ENCODE data around the gene DAPK1. TPM values are rescaled to one million over a fixed set of nuclear protein-coding genes. Genes with fewer than 3 reads are reported as not detected.

Gene DAPK1
- total and polyA plus RNA-seq, 2 donors (not counting 1 experiment from before 2014, with no cell fraction given), result 1.7 to 2.8 TPM

DNA sequence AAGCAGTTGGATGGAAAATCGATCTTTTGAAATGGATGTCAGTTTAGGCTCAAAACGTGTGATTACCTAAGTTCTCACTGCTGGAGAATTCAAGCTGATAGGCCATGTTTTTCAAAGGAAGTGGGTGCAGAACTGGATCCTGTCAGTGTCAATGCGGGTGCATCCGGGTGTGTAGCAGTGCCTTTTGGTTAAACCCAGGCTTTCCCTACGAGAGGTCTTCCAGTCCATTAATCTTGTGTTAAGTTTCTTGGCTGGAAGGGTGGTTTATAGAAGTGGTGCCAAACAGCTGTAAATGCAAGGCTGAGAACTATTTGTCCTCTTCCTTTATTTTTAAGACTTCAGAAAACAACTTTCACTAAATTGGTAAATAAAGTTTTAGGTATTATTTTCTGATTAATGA is 71.9 kb downstream of the DAPK1 start:
- H3K4me1 ChIP-seq (ENCODE audit: control insufficient read depth in 2 of 2, insufficient read depth in 2 of 2, low read length in 2 of 2), result no peaks in the 10 kb centered on the region
- no peaks in the 10 kb centered on the region for H3K36me3 ChIP-seq (replicated peaks in 1 of 2; ENCODE audit: control extremely low read depth in 1 of 2, control insufficient read depth in 1 of 2, extremely low read depth in 1 of 2, insufficient read depth in 2 of 2, low read length in 1 of 2)
- POLR2A ChIA-PET, result no interaction called here
- H3K27me3 ChIP-seq (replicated peaks in 1 of 4; ENCODE audit: control extremely low read depth in 1 of 4, control insufficient read depth in 3 of 4, insufficient read depth in 4 of 4, low read length in 3 of 4), result no peaks in the 10 kb centered on the region
- 8% methylated on average over 4 of the region's 5 CpGs for WGBS (ENCODE audit: insufficient coverage)
- H3K4me3 Mint-ChIP-seq, result no peak overlapping the region
- no peak overlapping the region for H3K4me3 ChIP-seq (ENCODE audit: control extremely low read depth in 1 of 5, extremely low read depth in 1 of 5, insufficient read depth in 1 of 5, low read depth in 2 of 5, low read length in 4 of 5)
- H2AFZ ChIP-seq (ENCODE audit: insufficient read depth, low read depth, low read length, poor library complexity, severe bottlenecking), result no peak overlapping the region
- no peak overlapping the region for H3K4me2 ChIP-seq (replicated peaks; ENCODE audit: low read depth, low read length, poor library complexity, severe bottlenecking)
- no peaks in the 10 kb centered on the region for H4K20me1 ChIP-seq (ENCODE audit: control insufficient read depth, insufficient read depth, low read length, poor library complexity, severe bottlenecking)
- intact Hi-C loops (cut with micrococcal nuclease), result no loop called here
- H3K27me3 Mint-ChIP-seq, result no peaks in the 10 kb centered on the region
- H3K27ac Mint-ChIP-seq, result no peak overlapping the region
- CTCF ChIA-PET, result no interaction called here
- no peaks in the 10 kb centered on the region for H3K9me3 Mint-ChIP-seq (ENCODE audit: insufficient read depth)
- no peak for TF ChIP-seq EZH2 (IDR thresholded peaks at IDR 0.05; ENCODE audit: borderline replicate concordance, insufficient read depth, low read depth, low read length, poor library complexity, severe bottlenecking)
- TF ChIP-seq, protein P1, sequence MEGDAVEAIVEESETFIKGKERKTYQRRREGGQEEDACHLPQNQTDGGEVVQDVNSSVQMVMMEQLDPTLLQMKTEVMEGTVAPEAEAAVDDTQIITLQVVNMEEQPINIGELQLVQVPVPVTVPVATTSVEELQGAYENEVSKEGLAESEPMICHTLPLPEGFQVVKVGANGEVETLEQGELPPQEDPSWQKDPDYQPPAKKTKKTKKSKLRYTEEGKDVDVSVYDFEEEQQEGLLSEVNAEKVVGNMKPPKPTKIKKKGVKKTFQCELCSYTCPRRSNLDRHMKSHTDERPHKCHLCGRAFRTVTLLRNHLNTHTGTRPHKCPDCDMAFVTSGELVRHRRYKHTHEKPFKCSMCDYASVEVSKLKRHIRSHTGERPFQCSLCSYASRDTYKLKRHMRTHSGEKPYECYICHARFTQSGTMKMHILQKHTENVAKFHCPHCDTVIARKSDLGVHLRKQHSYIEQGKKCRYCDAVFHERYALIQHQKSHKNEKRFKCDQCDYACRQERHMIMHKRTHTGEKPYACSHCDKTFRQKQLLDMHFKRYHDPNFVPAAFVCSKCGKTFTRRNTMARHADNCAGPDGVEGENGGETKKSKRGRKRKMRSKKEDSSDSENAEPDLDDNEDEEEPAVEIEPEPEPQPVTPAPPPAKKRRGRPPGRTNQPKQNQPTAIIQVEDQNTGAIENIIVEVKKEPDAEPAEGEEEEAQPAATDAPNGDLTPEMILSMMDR (IDR thresholded peaks at IDR 0.05), result no peak
- H3K4me1 Mint-ChIP-seq, result no peaks in the 10 kb centered on the region
- ATAC-seq (ENCODE audit: low read depth) (no peak), DNase-seq (no peak)
- H3K9me3 ChIP-seq (ENCODE audit: control extremely low read depth in 1 of 3, control insufficient read depth in 2 of 3, insufficient read depth in 1 of 3, low read length in 2 of 3), result no peaks in the 10 kb centered on the region
- H3K9ac ChIP-seq (ENCODE audit: low read length), result no peak overlapping the region
- no peak overlapping the region for H3K27ac ChIP-seq (ENCODE audit: low read length in 2 of 2)
- H3K79me2 ChIP-seq (ENCODE audit: control insufficient read depth, insufficient read depth, low read length), result no peaks in the 10 kb centered on the region

DNA sequence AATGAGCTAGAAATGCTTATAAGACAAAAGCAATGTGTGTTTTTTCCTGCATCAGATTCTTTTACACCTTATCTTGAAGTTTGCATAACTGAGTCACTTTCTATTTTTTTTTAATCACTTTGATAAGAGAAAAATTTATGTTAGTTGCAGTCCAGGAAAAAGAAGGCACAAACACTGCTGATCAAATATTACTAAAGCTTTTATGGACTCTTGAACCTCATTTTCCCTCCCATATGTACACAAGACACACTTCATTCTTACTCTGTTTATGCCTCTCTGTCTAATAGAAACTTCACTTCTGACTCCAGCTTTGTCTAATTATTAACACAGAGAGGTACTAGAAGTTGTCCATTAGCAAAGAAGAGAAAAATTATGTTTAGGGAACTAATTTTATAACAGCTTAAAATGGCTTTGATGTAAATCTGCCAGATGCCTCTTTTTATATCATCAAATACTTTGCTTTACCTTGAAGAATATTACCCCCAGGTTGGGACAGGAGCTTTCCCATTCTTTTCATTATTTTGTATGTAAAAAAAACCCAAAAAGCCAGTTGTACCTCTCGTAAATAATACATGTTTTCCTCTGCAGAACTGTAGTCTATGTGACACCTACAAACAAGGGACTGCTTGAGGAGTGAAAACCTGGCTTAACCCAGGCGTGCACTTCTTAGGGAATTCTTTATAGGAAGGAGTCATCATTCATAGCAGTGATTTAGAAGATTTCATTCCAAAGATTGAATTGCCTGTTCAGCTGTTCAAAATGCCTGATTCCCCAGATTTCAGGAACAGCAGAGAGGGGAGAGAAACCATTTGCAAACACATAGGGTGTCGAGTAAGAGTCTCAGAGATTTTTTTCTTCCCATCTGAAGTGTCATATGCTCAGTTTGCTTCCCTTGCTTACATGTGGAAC is 72.6 kb downstream of the DAPK1 start:
- ATAC-seq (ENCODE audit: low read depth), result no peak
- ChIA-PET CTCF (no interaction called here), POLR2A (no interaction called here)
- H3K4me1 Mint-ChIP-seq, result no peaks in the 10 kb centered on the region
- Histone ChIP-seq H3K27me3 (replicated peaks in 1 of 4; ENCODE audit: control extremely low read depth in 1 of 4, control insufficient read depth in 3 of 4, insufficient read depth in 4 of 4, low read length in 3 of 4) (no peaks in the 10 kb centered on the region), H3K36me3 (replicated peaks in 1 of 2; ENCODE audit: control extremely low read depth in 1 of 2, control insufficient read depth in 1 of 2, extremely low read depth in 1 of 2, insufficient read depth in 2 of 2, low read length in 1 of 2) (no peaks in the 10 kb centered on the region), H2AFZ (ENCODE audit: insufficient read depth, low read depth, low read length, poor library complexity, severe bottlenecking) (no peak overlapping the region), H3K79me2 (ENCODE audit: control insufficient read depth, insufficient read depth, low read length) (no peaks in the 10 kb centered on the region), H3K4me1 (ENCODE audit: control insufficient read depth in 2 of 2, insufficient read depth in 2 of 2, low read length in 2 of 2) (no peaks in the 10 kb centered on the region), H3K9ac (ENCODE audit: low read length) (no peak overlapping the region), H3K27ac (ENCODE audit: low read length in 2 of 2) (no peak overlapping the region), H3K4me3 (ENCODE audit: control extremely low read depth in 1 of 5, extremely low read depth in 1 of 5, insufficient read depth in 1 of 5, low read depth in 2 of 5, low read length in 4 of 5) (no peak overlapping the region), H4K20me1 (ENCODE audit: control insufficient read depth, insufficient read depth, low read length, poor library complexity, severe bottlenecking) (no peaks in the 10 kb centered on the region), H3K4me2 (replicated peaks; ENCODE audit: low read depth, low read length, poor library complexity, severe bottlenecking) (no peak overlapping the region), H3K9me3 (ENCODE audit: control extremely low read depth in 1 of 3, control insufficient read depth in 2 of 3, insufficient read depth in 1 of 3, low read length in 2 of 3) (no peaks in the 10 kb centered on the region)
- no peak for DNase-seq
- intact Hi-C loops (cut with micrococcal nuclease), result no loop called here
- TF ChIP-seq, protein P1 (IDR thresholded peaks at IDR 0.05), result no peak
- no peak for TF ChIP-seq EZH2 (IDR thresholded peaks at IDR 0.05; ENCODE audit: borderline replicate concordance, insufficient read depth, low read depth, low read length, poor library complexity, severe bottlenecking)
- no peaks in the 10 kb centered on the region for H3K9me3 Mint-ChIP-seq (ENCODE audit: insufficient read depth)
- no peaks in the 10 kb centered on the region for H3K27me3 Mint-ChIP-seq
- H3K27ac Mint-ChIP-seq, result no peak overlapping the region
- no peak overlapping the region for H3K4me3 Mint-ChIP-seq
- WGBS (ENCODE audit: insufficient coverage), result 90% methylated on average over 2 of the region's 3 CpGs
